DMS53 treated with DMSO at 0.1 percent for 48 hours (cell line): ENCODE measurements around the gene PSMD2.
"Not testable (repeated sequence)": the region's sequence is repeated elsewhere in the genome, so short reads cannot be mapped to it uniquely, and the experiment has no call there.

Source experiments
- DNase-seq: peaks from one replicate; lab custom pipeline; 2025; ENCODE audit not compliant: unreplicated experiment; lab: John Stamatoyannopoulos, UW

The PSMD2 gene

GRCh38 chr3:184298759-184299487 is at the start of gene PSMD2:
Gene PSMD2 (plus strand): TSS chr3:184299241. CDS start chr3:184299267, 26 bp downstream.
- peak; percentile 77 for DNase-seq

- peak; percentile 92 for DNase-seq
Measured at GRCh38 chr3:184249412-184250166, 49.5 kb upstream of the PSMD2 start, which contains the start of gene EEF1AKMT4. Gene EEF1AKMT4 (plus strand): TSS chr3:184249672. CDS start chr3:184249695, 23 bp downstream.

- DNase-seq = peak; percentile 83
Measured at GRCh38 chr3:184250167-184250828, 48.7 kb upstream of the PSMD2 start.

GRCh38 chr3:184255291-184256039 is 43.6 kb upstream of the PSMD2 start:
- no peak for DNase-seq

GRCh38 chr3:184257083-184257915 is 41.7 kb upstream of the PSMD2 start:
- DNase-seq = no peak

GRCh38 chr3:184258926-184259325 is 40.1 kb upstream of the PSMD2 start:
- DNase-seq = no peak

GRCh38 chr3:184259396-184259877 is 39.6 kb upstream of the PSMD2 start:
- no peak for DNase-seq

- no peak for DNase-seq
Measured at GRCh38 chr3:184259878-184260723, 38.9 kb upstream of the PSMD2 start.

GRCh38 chr3:184260724-184261269 is 38.2 kb upstream of the PSMD2 start:
- no peak for DNase-seq

GRCh38 chr3:184261270-184261853 is 37.7 kb upstream of the PSMD2 start, which contains the start of gene CAMK2N2:
Gene CAMK2N2 (minus strand): TSS chr3:184261553. CDS start chr3:184261285, 268 bp downstream.
- DNase-seq = peak; percentile 60

GRCh38 chr3:184261854-184262763 is 36.9 kb upstream of the PSMD2 start:
- peak; percentile 54 for DNase-seq

GRCh38 chr3:184262764-184263179 is 36.3 kb upstream of the PSMD2 start:
- DNase-seq = no peak

GRCh38 chr3:184267249-184267648 is 31.8 kb upstream of the PSMD2 start:
- not testable (repeated sequence) for DNase-seq

- DNase-seq = no peak
Measured at GRCh38 chr3:184272269-184272668, 26.8 kb upstream of the PSMD2 start.

- DNase-seq = no peak
Measured at GRCh38 chr3:184275381-184275701, 23.7 kb upstream of the PSMD2 start.

- DNase-seq = no peak
Measured at GRCh38 chr3:184275961-184276910, 22.8 kb upstream of the PSMD2 start, which contains the start of gene ECE2. Gene ECE2 (plus strand): TSS chr3:184276022. CDS start chr3:184276154, 132 bp downstream.
